Thoracic aorta endothelial cell (primary cell): ENCODE measurements around the gene DQX1. TPM values are rescaled to one million over a fixed set of nuclear protein-coding genes. Genes with fewer than 3 reads are reported as not detected.

Source experiments
- total RNA-seq: library from RNA; depleted of rRNA; stranded (reverse); fragments of >200 nt; gene quantifications from 2 replicates; pipeline ENCODE4 v1.2.3, GENCODE V29; 2012

DQX1 gene
- 0.13 TPM in 1 of 2 replicates, not detected in the other for total RNA-seq

GRCh38 chr2:74525717-74526648 is at the start of gene DQX1:
Gene DQX1 (minus strand): TSS chr2:74526231. CDS start chr2:74525729, 502 bp downstream.

GRCh38 chr2:74553892-74554819 is 28.1 kb upstream of the DQX1 start, which contains the start of the genes DOK1 and LOXL3:
Gene DOK1 (plus strand): TSS chr2:74554720. CDS start chr2:74554755, 35 bp downstream.
Gene LOXL3 (minus strand): TSS chr2:74553942. CDS start chr2:74552634, 1,308 bp downstream.

GRCh38 chr2:74529357-74530238 is 3.6 kb upstream of the DQX1 start, which contains the start of the genes AUP1 and HTRA2:
Gene AUP1 (minus strand): TSS chr2:74529706. CDS start chr2:74529629, 77 bp downstream.
Gene HTRA2 (plus strand): TSS chr2:74529933. CDS start chr2:74530007, 74 bp downstream.

GRCh38 chr2:74514368-74515270 is 11.4 kb downstream of the DQX1 start, which contains the start of gene TLX2:
Gene TLX2 (plus strand): TSS chr2:74514450. CDS start chr2:74514807, 357 bp downstream.

GRCh38 chr2:74507145-74507925 is 18.7 kb downstream of the DQX1 start, which contains the start of gene PCGF1:
Gene PCGF1 (minus strand): TSS chr2:74507695. CDS start chr2:74507668, 27 bp downstream.

GRCh38 chr2:74499267-74499939 is 26.6 kb downstream of the DQX1 start, which contains the start of gene LBX2:
Gene LBX2 (minus strand): TSS chr2:74499603. CDS start chr2:74499537, 66 bp downstream.

GRCh38 chr2:74482801-74483674 is 43.0 kb downstream of the DQX1 start, which contains the start of the genes CCDC142 and TTC31:
Gene CCDC142 (minus strand): TSS chr2:74482998. CDS start chr2:74482837, 161 bp downstream.
Gene TTC31 (plus strand): TSS chr2:74483081. CDS start chr2:74483096, 15 bp downstream.

GRCh38 chr2:74472086-74472944 is 53.7 kb downstream of the DQX1 start, which contains the start of gene MRPL53:
Gene MRPL53 (minus strand): TSS chr2:74472680. CDS start chr2:74472660, 20 bp downstream.

Other genes starting within 250 kb of the DQX1 start
- 0.79 and 0.80 TPM in 2 replicates for gene SLC4A5, start 182.8 kb downstream of the DQX1 start, total RNA-seq
- 125 and 133 TPM in 2 replicates for gene DCTN1, start 145.9 kb downstream of the DQX1 start, total RNA-seq
- 0.40 and 0.50 TPM in 2 replicates for gene C2orf81, start 104.6 kb downstream of the DQX1 start, total RNA-seq
- 32.2 and 37.7 TPM in 2 replicates for gene WDR54, start 104.5 kb downstream of the DQX1 start, total RNA-seq
- gene RTKN, start 84.3 kb downstream of the DQX1 start, total RNA-seq, result 5.9 and 9.3 TPM in 2 replicates
- gene INO80B, start 71.1 kb downstream of the DQX1 start, total RNA-seq, result 6.6 and 12.3 TPM in 2 replicates
- 19.2 and 19.5 TPM in 2 replicates for gene WBP1, start 67.8 kb downstream of the DQX1 start, total RNA-seq
- gene MOGS, start 60.8 kb downstream of the DQX1 start, total RNA-seq, result 56.5 and 57.4 TPM in 2 replicates
- gene MRPL53, start 53.6 kb downstream of the DQX1 start, total RNA-seq, result 17.3 and 18.4 TPM in 2 replicates
- 20.1 and 22.0 TPM in 2 replicates for gene CCDC142, start 43.2 kb downstream of the DQX1 start, total RNA-seq
- 14.0 and 17.8 TPM in 2 replicates for gene TTC31, start 43.1 kb downstream of the DQX1 start, total RNA-seq
- gene LBX2, start 26.6 kb downstream of the DQX1 start, total RNA-seq, result 3.2 and 3.5 TPM in 2 replicates
- 10.8 and 12.8 TPM in 2 replicates for gene PCGF1, start 18.5 kb downstream of the DQX1 start, total RNA-seq
- not detected in 2 replicates for gene TLX2, start 11.8 kb downstream of the DQX1 start, total RNA-seq
- 78.2 and 88.7 TPM in 2 replicates for gene AUP1, start 3.5 kb upstream of the DQX1 start, total RNA-seq
- 35.8 and 36.2 TPM in 2 replicates for gene HTRA2, start 3.7 kb upstream of the DQX1 start, total RNA-seq
- 0.72 and 0.93 TPM in 2 replicates for gene LOXL3, start 27.7 kb upstream of the DQX1 start, total RNA-seq
- 6.9 and 10.7 TPM in 2 replicates for gene DOK1, start 28.5 kb upstream of the DQX1 start, total RNA-seq
- not detected in 2 replicates for gene M1AP, start 122.1 kb upstream of the DQX1 start, total RNA-seq
- gene SEMA4F, start 128.0 kb upstream of the DQX1 start, total RNA-seq, result 4.9 and 5.5 TPM in 2 replicates